Measurements from ENCODE around the gene TM6SF1. TPM values are rescaled to one million over a fixed set of nuclear protein-coding genes. Genes with fewer than 3 reads are reported as not detected.

The TM6SF1 gene
- total and polyA plus RNA-seq, 2 of the 8 experiments (the other 6 are each of a cell fraction or from before 2014, with no cell fraction given): 0.74 to 1.0 TPM

DNA sequence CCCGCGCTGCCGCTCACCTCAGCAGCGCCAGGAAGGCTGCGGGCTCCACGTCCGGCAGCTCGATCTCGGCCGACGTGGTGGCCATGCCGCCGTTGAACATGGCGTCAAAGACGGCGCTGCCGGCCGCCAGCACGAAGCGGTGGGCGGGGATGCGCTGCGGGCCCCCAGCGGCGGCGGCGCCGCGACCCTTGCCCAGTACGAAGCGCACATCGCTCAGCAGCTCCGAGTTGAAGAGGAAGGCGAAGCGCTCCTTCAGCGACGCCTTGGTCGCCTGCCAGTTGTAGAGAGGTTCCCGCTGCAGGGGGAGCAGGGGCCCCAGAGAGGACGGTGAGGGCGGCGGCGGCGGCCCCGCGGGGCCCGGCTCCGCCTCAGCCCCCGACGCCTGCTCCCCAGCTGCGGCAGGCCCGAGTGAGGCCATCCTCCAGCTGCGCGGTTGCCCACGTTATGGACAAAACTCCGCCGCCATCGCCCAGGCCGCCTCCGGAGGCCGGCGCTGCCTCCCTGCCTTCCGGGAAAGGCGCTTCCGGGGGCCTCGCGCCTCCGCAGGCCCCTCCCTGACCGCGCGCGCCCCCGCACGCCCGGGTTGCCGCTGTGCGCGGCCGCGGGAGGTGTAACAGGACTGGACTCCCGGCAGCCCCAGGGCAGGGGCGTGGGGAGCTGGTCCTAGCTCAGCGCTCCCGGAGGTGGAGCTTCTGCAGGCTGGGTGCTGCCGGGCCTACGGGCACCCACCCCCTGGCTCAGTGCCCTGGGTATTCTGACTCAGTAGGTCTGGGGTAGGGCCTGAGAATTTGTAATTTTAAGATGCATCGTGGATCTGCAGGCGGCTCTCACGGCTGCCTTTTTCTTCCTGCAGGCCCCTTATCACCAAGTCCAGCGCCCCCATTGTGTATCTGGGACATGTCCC is 40.5 kb upstream of the TM6SF1 start, which contains the start of gene BTBD1 (continued):
- TF ChIP-seq CHD7 (IDR thresholded peaks at IDR 0.05; ENCODE audit: insufficient replicate concordance, low read length) (no peak), SP1 (IDR thresholded peaks at IDR 0.05; ENCODE audit: low read depth, low read length) (no peak), FOSL1 (IDR thresholded peaks at IDR 0.05; ENCODE audit: insufficient read depth, low read depth, low read length) (0 out of 2 replicates have a peak, but pooled peaks have one; percentile 9), TAF7 (optimal IDR thresholded peaks at IDR 0.05; ENCODE audit: borderline replicate concordance, low read depth, low read length) (peak; percentile 28), PHF8 (conservative IDR thresholded peaks at IDR 0.05; ENCODE audit: low read depth, low read length) (peak; percentile 98), BACH1 (IDR thresholded peaks at IDR 0.05; ENCODE audit: low read length) (no peak), MAFK (IDR thresholded peaks at IDR 0.05; ENCODE audit: low read depth, low read length) (no peak), SP2 (IDR thresholded peaks at IDR 0.05; ENCODE audit: low read length) (no peak), SP4 (IDR thresholded peaks at IDR 0.05; ENCODE audit: low read length) (no peak)
- TF ChIP-seq, protein P1, sequence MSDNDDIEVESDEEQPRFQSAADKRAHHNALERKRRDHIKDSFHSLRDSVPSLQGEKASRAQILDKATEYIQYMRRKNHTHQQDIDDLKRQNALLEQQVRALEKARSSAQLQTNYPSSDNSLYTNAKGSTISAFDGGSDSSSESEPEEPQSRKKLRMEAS (IDR thresholded peaks at IDR 0.05): peak; percentile 65

All from H1 (cell line).